Thoracic aorta (tissue), 2 donors: ENCODE measurements around the gene PSMD5. TPM values are rescaled to one million over a fixed set of nuclear protein-coding genes. Genes with fewer than 3 reads are reported as not detected.

Source experiments
- ATAC-seq: fragments of 150-250 bp; one replicate; pipeline ENCODE4 v1.8.0; 2017; ENCODE audit warnings: low read depth; ENCODE audit not compliant: insufficient number of reproducible peaks, low FRiP score
- DNase-seq: peaks from one replicate; pipeline ENCODE4 v3.0.0-alpha.2; 2020; ENCODE audit warnings: low spot score
- H3K27ac ChIP-seq, 2 donors: fragments of 200-600 bp; sonication (generic); 1 replicate in 1 of 2; 2 replicates in 1 of 2; pipeline ENCODE4 v1.5.1; 2016; ENCODE audit warnings: mild to moderate bottlenecking in 2 of 2, moderate library complexity in 2 of 2
- H3K27me3 ChIP-seq: fragments of 200-600 bp; sonication (generic); replicated peaks from 2 replicates; pipeline ENCODE4 v1.6.0; 2016; ENCODE audit warnings: mild to moderate bottlenecking; ENCODE audit not compliant: insufficient read depth
- H3K36me3 ChIP-seq: fragments of 200-600 bp; sonication (generic); one replicate; pipeline ENCODE4 v1.5.1; 2016
- H3K4me1 ChIP-seq, 2 donors: fragments of 200-600 bp; sonication (generic); 1 replicate in 1 of 2; 2 replicates in 1 of 2; pipeline versions ENCODE4 v1.5.1 to v1.6.0; 2016; ENCODE audit warnings: low read depth in 2 of 2, mild to moderate bottlenecking in 1 of 2; ENCODE audit not compliant: control insufficient read depth in 1 of 2
- H3K4me3 ChIP-seq: fragments of 200-600 bp; sonication (generic); 2 replicates; pipeline ENCODE4 v1.5.1; 2016; ENCODE audit warnings: mild to moderate bottlenecking
- H3K9me3 ChIP-seq: fragments of 200-600 bp; sonication (generic); 2 replicates; pipeline ENCODE4 v1.5.1; 2016
- total RNA-seq, 2 donors: library from RNA; depleted of rRNA; stranded (reverse); fragments of >200 nt; gene quantifications; one replicate each; pipeline versions ENCODE4 v1.1.0 to v1.2.3, GENCODE V29; 2016
- TF ChIP-seq, protein P1 (sequence below): fragments of 200-600 bp; sonication (generic); IDR thresholded peaks from one replicate; pipeline ENCODE4 v1.5.1; 2019; ENCODE audit warnings: antibody characterized with exemption

The PSMD5 gene
- total RNA-seq, 2 donors from 2014 or later, result 19.4 to 55.7 TPM

DNA sequence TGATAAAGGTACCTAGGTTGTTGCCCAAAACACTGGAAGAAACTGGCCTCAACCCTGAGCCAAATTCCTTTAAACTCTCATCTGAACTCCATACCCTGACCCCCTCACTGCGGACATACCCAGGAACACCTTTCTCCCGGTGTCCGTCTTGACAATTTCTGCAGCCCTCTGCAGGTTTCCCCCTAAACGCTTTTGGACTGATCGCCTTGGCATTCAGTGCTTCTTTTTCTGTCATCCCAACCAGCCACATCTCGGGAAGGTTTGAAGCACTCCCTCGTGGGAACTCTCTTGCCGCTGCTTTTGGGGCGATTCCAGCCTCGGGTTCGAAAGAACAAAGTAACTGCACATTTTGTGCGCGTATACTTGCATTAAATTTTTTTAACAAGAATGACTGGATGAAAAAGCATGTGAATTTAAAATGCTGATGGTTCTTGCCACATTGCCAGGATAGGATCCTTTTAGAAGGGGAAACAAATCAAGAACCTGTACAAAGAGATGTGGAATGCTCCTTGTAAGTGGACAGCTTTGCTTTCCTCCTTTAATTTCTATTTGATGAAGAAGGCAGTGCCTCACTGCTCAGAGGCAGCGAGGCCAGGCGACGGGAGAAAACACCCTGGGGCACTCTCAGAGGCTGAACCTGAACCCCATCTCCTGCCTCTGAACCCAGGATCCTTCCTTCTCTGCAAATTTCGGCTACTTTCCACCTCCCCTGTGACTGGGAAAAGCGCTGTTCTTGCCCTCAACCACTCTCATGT, 615 bp downstream of the PSMD5 start:
- H3K4me1 ChIP-seq, result peaks cover 10 to 36% of the 10 kb centered on the region in 2 donors
- peak overlapping the region; percentile 94 to 95 for H3K27ac ChIP-seq
- peak overlapping the region; percentile 98 for H3K4me3 ChIP-seq
- DNase-seq (no peak), ATAC-seq (no peak)
- H3K9me3 ChIP-seq, result no peaks in the 10 kb centered on the region
- no peaks in the 10 kb centered on the region for H3K27me3 ChIP-seq
- TF ChIP-seq, protein P1, sequence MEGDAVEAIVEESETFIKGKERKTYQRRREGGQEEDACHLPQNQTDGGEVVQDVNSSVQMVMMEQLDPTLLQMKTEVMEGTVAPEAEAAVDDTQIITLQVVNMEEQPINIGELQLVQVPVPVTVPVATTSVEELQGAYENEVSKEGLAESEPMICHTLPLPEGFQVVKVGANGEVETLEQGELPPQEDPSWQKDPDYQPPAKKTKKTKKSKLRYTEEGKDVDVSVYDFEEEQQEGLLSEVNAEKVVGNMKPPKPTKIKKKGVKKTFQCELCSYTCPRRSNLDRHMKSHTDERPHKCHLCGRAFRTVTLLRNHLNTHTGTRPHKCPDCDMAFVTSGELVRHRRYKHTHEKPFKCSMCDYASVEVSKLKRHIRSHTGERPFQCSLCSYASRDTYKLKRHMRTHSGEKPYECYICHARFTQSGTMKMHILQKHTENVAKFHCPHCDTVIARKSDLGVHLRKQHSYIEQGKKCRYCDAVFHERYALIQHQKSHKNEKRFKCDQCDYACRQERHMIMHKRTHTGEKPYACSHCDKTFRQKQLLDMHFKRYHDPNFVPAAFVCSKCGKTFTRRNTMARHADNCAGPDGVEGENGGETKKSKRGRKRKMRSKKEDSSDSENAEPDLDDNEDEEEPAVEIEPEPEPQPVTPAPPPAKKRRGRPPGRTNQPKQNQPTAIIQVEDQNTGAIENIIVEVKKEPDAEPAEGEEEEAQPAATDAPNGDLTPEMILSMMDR, result no peak
- H3K36me3 ChIP-seq, result no peaks in the 10 kb centered on the region

DNA sequence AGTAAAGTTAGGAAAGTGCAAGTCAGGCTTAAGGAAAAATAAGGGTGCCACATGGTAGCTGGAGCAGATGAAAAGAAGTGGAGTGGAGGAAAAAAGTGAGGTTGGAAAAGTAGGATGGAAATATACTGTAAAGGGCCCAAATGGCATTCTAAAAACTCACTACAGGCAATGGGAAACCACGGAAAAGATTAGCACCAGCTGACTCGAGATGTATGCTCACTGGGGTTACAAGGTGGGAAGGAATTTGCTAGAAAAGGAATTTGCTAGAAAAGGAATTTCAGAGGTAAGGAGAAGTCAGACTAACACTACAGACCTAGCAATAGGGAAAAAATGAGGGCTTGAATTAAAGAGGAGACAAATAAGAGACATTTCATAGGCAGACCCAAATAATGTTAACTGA, 3.6 kb downstream of the PSMD5 start:
- Histone ChIP-seq H3K4me3 (no peak overlapping the region), H3K36me3 (peaks cover 6% of the 10 kb centered on the region), H3K9me3 (no peaks in the 10 kb centered on the region), H3K4me1 (peaks cover 10 to 32% of the 10 kb centered on the region in 2 donors), H3K27ac (no peak overlapping the region), H3K27me3 (no peaks in the 10 kb centered on the region)
- DNase-seq (no peak), ATAC-seq (no peak)
- TF ChIP-seq, protein P1, result no peak

DNA sequence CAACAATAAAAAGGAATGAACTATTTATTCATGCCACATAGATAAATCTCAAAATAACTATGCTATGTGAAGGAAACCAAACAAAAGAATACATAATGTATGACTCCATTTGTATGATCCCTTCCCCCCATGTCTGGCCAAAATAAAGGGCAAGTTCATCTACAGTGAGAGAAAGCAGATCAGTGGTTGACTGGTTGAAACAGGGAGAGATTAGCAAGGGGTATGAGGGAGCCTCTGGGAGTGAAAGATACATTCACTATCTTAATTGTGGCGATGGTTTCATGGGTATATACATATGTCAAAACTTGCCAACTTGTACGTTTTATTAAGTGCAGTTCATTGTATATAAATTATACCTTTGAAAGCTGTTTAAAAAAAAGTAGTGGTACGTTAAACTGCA, 4.8 kb downstream of the PSMD5 start:
- TF ChIP-seq, protein P1, result no peak
- Histone ChIP-seq H3K4me3 (no peak overlapping the region), H3K4me1 (peaks cover 10 to 21% of the 10 kb centered on the region in 2 donors), H3K27me3 (no peaks in the 10 kb centered on the region), H3K9me3 (no peaks in the 10 kb centered on the region), H3K27ac (no peak overlapping the region), H3K36me3 (peaks cover 8% of the 10 kb centered on the region)
- no peak for DNase-seq
- no peak for ATAC-seq

DNA sequence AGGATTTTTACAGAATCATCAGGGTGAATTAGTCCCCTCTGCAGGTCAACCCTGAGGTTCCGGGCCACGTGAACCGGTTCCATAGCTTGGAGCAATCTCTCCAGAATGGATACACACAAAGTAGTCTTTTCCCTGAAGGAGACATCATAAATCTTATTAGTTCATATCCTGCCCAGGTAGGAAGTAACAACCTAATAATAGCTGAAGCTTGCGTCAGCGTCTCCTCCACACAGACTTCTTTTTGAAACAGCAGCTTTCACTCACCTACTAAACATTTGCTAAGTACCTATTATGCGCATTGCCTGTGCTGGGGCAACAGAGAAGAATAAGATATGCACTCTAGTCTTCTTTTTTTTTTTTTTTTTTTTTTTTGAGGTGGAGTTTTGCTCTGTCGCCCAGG, 9.4 kb downstream of the PSMD5 start:
- Histone ChIP-seq H3K4me1 (peaks cover 0 to under 1% of the 10 kb centered on the region in 2 donors), H3K36me3 (peaks cover 30% of the 10 kb centered on the region), H3K27ac (no peak overlapping the region), H3K9me3 (no peaks in the 10 kb centered on the region), H3K4me3 (no peak overlapping the region), H3K27me3 (no peaks in the 10 kb centered on the region)
- TF ChIP-seq, protein P1, result no peak
- DNase-seq (no peak), ATAC-seq (no peak)

DNA sequence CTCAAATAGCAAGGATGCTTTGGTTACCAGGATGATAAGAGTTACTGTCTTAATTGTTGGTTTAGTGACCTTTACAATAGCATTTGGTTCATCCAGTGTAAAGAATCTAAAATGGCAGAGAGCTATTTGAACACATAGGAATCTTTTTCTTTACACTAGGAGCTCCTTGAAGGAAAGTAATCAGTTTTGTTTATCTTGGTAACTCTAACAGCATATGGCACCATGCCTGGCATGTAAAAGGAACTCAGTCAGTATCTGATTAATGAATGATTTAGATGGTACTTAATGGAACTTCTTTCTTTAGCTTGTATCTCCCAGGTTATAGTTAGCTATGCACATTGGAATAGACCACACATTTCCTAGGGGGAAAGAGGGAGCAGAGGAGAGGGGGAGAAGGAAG, 9.9 kb downstream of the PSMD5 start:
- Histone ChIP-seq H3K36me3 (peaks cover 30% of the 10 kb centered on the region), H3K4me3 (no peak overlapping the region), H3K4me1 (no peaks in the 10 kb centered on the region), H3K9me3 (no peaks in the 10 kb centered on the region), H3K27me3 (no peaks in the 10 kb centered on the region), H3K27ac (no peak overlapping the region)
- ATAC-seq, result no peak
- TF ChIP-seq, protein P1, result no peak
- no peak for DNase-seq
